Progenitor cell of endocrine pancreas (in vitro differentiated cells): ENCODE data around the gene PLEK2. TPM values are rescaled to one million over a fixed set of nuclear protein-coding genes. Genes with fewer than 3 reads are reported as not detected.
"Not testable (repeated sequence)": the region's sequence is repeated elsewhere in the genome, so short reads cannot be mapped to it uniquely, and the experiment has no call there.

Experiments
- DNase-seq: peaks from one replicate; pipeline ENCODE4 v3.0.0; 2021; ENCODE audit warnings: low spot score; ENCODE audit not compliant: unreplicated experiment
- H3K27ac Mint-ChIP-seq: 2 replicates; pipeline ENCODE4 v1.8.0; 2021; ENCODE audit warnings: mild to moderate bottlenecking, moderate library complexity, mixed read lengths
- H3K27me3 Mint-ChIP-seq: 2 replicates; pipeline ENCODE4 v1.8.0; 2021; ENCODE audit warnings: mixed read lengths
- H3K36me3 Mint-ChIP-seq: 2 replicates; pipeline ENCODE4 v1.8.0; 2022; ENCODE audit warnings: mixed read lengths; ENCODE audit not compliant: insufficient read depth
- H3K4me1 Mint-ChIP-seq: 2 replicates; pipeline ENCODE4 v1.8.0; 2021; ENCODE audit warnings: low read depth, mixed read lengths
- H3K4me3 Mint-ChIP-seq: 2 replicates; pipeline ENCODE4 v1.8.0; 2021; ENCODE audit warnings: low read depth, mild to moderate bottlenecking, moderate library complexity, mixed read lengths
- H3K9me3 Mint-ChIP-seq: 2 replicates; pipeline ENCODE4 v1.8.0; 2021; ENCODE audit warnings: low read depth, mixed read lengths
- total RNA-seq: library from RNA; stranded (reverse); gene quantifications from 2 replicates; pipeline ENCODE4 v1.2.1, GENCODE V29; 2021
- TF ChIP-seq, protein P1 (sequence below): fragments of 200-600 bp; sonication (generic); IDR thresholded peaks from one replicate; pipeline ENCODE4 v1.5.0; 2021; ENCODE audit warnings: antibody characterized with exemption, mild to moderate bottlenecking; ENCODE audit not compliant: unreplicated experiment

PLEK2 gene
- total RNA-seq, 1 donor from 2014 or later = 0.89 TPM

- no peaks in the 10 kb centered on the region for H3K9me3 Mint-ChIP-seq
- TF ChIP-seq, protein P1, sequence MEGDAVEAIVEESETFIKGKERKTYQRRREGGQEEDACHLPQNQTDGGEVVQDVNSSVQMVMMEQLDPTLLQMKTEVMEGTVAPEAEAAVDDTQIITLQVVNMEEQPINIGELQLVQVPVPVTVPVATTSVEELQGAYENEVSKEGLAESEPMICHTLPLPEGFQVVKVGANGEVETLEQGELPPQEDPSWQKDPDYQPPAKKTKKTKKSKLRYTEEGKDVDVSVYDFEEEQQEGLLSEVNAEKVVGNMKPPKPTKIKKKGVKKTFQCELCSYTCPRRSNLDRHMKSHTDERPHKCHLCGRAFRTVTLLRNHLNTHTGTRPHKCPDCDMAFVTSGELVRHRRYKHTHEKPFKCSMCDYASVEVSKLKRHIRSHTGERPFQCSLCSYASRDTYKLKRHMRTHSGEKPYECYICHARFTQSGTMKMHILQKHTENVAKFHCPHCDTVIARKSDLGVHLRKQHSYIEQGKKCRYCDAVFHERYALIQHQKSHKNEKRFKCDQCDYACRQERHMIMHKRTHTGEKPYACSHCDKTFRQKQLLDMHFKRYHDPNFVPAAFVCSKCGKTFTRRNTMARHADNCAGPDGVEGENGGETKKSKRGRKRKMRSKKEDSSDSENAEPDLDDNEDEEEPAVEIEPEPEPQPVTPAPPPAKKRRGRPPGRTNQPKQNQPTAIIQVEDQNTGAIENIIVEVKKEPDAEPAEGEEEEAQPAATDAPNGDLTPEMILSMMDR = no peak
- H3K27me3 Mint-ChIP-seq = no peaks in the 10 kb centered on the region
- H3K4me1 Mint-ChIP-seq = peaks cover 2% of the 10 kb centered on the region
- no peak overlapping the region for H3K4me3 Mint-ChIP-seq
- H3K27ac Mint-ChIP-seq = no peak overlapping the region
- no peaks in the 10 kb centered on the region for H3K36me3 Mint-ChIP-seq
- no peak for DNase-seq
Measured at GRCh38 chr14:67416085-67416484, 4.1 kb upstream of the PLEK2 start.

- H3K27ac Mint-ChIP-seq, H3K4me1 Mint-ChIP-seq, DNase-seq, H3K36me3 Mint-ChIP-seq, H3K4me3 Mint-ChIP-seq, H3K27me3 Mint-ChIP-seq, H3K9me3 Mint-ChIP-seq: not testable (repeated sequence)
Measured at GRCh38 chr14:67415610-67416009, 3.6 kb upstream of the PLEK2 start.

DNA sequence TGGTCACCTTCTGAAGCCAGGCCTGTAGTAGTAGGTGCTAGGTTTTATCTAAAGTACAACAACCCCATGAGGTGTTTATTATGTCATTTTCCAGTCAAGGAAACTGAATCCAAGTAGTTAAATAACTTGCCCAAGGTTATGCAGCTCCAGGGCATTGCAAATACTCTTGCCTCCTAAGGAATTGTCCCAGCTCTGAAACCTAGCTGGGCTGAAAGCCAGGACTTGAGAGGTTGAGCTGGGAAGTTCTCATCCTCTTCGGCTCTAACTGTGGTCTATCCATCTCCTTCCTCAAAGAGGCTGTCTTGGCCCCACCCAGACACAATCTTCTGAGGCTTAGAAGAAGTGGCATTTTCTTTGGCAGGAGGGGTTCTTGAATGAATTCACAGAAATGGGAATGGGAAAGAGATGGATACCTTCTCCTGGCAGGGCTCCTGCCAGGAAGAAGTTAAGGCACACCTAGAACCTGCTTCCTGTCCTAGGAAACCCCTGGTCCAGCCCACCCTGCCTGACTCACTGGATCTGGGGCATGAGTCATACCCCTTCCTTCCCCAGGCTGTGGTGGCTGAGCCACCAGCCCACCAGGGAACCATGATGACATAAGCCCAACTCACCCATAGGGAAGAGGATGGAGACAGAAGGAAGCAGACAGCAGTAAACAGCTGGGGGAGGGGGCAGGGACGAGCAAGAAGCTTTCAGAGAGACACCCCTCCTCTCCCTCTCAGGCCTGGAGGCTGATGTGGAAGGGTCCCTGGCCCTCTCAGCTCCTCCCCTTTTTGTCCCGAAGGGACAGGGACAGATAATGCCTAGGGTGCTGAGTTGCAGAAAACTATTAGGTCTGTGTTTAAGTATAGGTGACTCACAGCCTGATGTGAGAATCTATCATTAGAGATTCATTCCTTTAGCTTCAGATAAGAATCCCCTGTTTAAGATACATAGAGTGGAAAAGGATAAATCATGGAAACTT, 2.1 kb upstream of the PLEK2 start:
- TF ChIP-seq, protein P1 = no peak
- Mint-ChIP-seq H3K9me3 (no peaks in the 10 kb centered on the region), H3K4me1 (peaks cover 2% of the 10 kb centered on the region), H3K36me3 (no peaks in the 10 kb centered on the region), H3K27ac (no peak overlapping the region), H3K27me3 (no peaks in the 10 kb centered on the region), H3K4me3 (no peak overlapping the region)
- DNase-seq = no peak

- TF ChIP-seq, protein P1 = no peak
- no peak for DNase-seq
- no peaks in the 10 kb centered on the region for H3K9me3 Mint-ChIP-seq
- H3K4me3 Mint-ChIP-seq = no peak overlapping the region
- H3K27me3 Mint-ChIP-seq = no peaks in the 10 kb centered on the region
- no peak overlapping the region for H3K27ac Mint-ChIP-seq
- peaks cover 2% of the 10 kb centered on the region for H3K4me1 Mint-ChIP-seq
- H3K36me3 Mint-ChIP-seq = no peaks in the 10 kb centered on the region
Measured at GRCh38 chr14:67411370-67411769, 595 bp downstream of the PLEK2 start.

DNA sequence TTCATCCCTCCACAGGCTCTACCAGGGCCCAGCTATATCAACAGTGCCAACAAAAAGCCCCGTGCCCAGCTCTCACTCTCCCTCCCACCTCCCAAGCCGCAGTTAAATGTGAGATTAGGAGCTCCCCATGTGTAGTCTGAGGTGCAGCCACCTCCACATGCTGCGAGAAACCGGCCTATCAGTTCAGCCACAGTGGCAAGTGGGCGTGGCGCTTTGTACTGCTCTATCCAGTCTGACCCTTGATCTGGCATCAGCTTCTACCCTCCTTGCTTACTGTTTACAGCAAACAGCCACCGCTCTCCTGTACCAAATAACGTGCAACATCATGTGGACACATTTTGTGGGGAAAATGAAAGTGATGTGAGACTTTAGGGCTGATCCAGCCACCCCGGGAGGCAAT, 1.7 kb downstream of the PLEK2 start:
- Mint-ChIP-seq H3K27me3 (no peaks in the 10 kb centered on the region), H3K36me3 (no peaks in the 10 kb centered on the region), H3K27ac (no peak overlapping the region), H3K4me1 (no peaks in the 10 kb centered on the region), H3K9me3 (no peaks in the 10 kb centered on the region), H3K4me3 (no peak overlapping the region)
- TF ChIP-seq, protein P1 = no peak
- DNase-seq = no peak

GRCh38 chr14:67409461-67409860, 2.5 kb downstream of the PLEK2 start:
- no peaks in the 10 kb centered on the region for H3K36me3 Mint-ChIP-seq
- H3K27me3 Mint-ChIP-seq = no peaks in the 10 kb centered on the region
- no peaks in the 10 kb centered on the region for H3K4me1 Mint-ChIP-seq
- H3K9me3 Mint-ChIP-seq = no peaks in the 10 kb centered on the region
- no peak overlapping the region for H3K27ac Mint-ChIP-seq
- H3K4me3 Mint-ChIP-seq = no peak overlapping the region
- no peak for DNase-seq
- TF ChIP-seq, protein P1 = no peak

DNA sequence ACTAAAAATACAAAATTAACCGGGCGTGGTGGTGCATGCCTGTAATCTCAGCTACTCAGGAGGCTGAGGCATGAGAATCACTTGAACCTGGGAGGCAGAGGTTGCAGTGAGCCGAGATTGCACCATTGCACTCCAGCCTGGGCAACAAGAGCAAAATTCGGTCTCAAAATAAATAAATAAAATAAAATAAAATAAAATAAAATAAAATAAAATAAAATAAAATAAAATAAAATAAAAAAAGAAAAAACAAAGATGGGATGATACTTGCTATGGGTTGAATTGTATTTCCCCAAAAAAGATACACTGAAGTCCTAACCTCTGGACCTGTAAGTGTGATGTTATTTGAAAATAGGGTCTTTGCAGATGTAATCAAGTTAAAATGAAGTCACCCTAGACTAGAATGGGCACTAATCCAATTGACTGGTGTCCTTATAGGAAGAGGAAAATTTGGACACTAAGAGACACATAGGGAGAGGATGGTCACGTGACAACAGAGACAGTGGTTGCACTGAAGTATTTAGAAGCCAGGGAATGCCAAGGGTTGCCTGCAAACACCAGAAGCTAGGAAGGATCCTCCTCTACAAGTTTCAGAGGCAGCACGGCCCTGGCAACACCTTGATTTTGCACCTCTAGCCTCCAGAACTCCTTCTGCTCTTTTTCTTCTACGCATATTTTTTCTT, 3.7 kb downstream of the PLEK2 start:
- H3K9me3 Mint-ChIP-seq, H3K4me1 Mint-ChIP-seq, H3K27me3 Mint-ChIP-seq, H3K27ac Mint-ChIP-seq, H3K4me3 Mint-ChIP-seq, H3K36me3 Mint-ChIP-seq, DNase-seq: not testable (repeated sequence)
